Urinary bladder (tissue), 4 donors: Measurements from ENCODE around the gene ALG9. TPM values are rescaled to one million over a fixed set of nuclear protein-coding genes. Genes with fewer than 3 reads are reported as not detected.
"Not testable (repeated sequence)": the region's sequence is repeated elsewhere in the genome, so short reads cannot be mapped to it uniquely, and the experiment has no call there.

Experiments
- DNase-seq: peaks from one replicate; pipeline ENCODE4 v3.0.0-alpha.2; 2015; ENCODE audit errors: extremely low spot score
- H3K27ac ChIP-seq: one replicate; pipeline ENCODE4 v1.5.1; 2013; ENCODE audit warnings: low read depth, mild to moderate bottlenecking, moderate library complexity
- H3K36me3 ChIP-seq: one replicate; pipeline ENCODE4 v1.6.1; 2013; ENCODE audit warnings: mild to moderate bottlenecking, moderate library complexity; ENCODE audit not compliant: insufficient read depth
- H3K4me1 ChIP-seq: one replicate; pipeline ENCODE4 v1.6.1; 2013; ENCODE audit warnings: mild to moderate bottlenecking, moderate library complexity; ENCODE audit not compliant: insufficient read depth
- H3K4me3 ChIP-seq: one replicate; pipeline ENCODE4 v1.5.1; 2013; ENCODE audit warnings: low read depth, low read length
- WGBS: extraction: QIAGEN DNeasy Blood & Tissue Kit; methylation state at CpG from one replicate; pipeline ENCODE4 v1.1.7; 2013; 5-methylcytosine and 5-hydroxymethylcytosine counted together
- polyA plus RNA-seq: library from polyadenylated mRNA; stranded (reverse); fragments of 200-250 nt; gene quantifications from one replicate; pipeline ENCODE4 v1.2.3, GENCODE V29; 2013
- total RNA-seq: library from RNA; depleted of rRNA; stranded (reverse); fragments of >200 nt; gene quantifications from one replicate; pipeline ENCODE4 v1.2.3, GENCODE V29; 2014
- donor health status: healthy with polysubstance abuse.
- donor health status: healthy.

The ALG9 gene
- total and polyA plus RNA-seq, 2 donors: 21.3 to 57.7 TPM

GRCh38 chr11:111774955-111775710, 96.2 kb downstream of the ALG9 start:
- DNase-seq: no peak
- Histone ChIP-seq H3K27ac (no peak overlapping the region), H3K4me1 (no peaks in the 10 kb centered on the region), H3K4me3 (no peak overlapping the region), H3K36me3 (no peaks in the 10 kb centered on the region)
- 52% methylated on average over 6 of the region's 6 CpGs for WGBS

GRCh38 chr11:111772535-111772934, 98.8 kb downstream of the ALG9 start:
- Histone ChIP-seq H3K4me3 (no peak overlapping the region), H3K36me3 (no peaks in the 10 kb centered on the region), H3K27ac (no peak overlapping the region), H3K4me1 (no peaks in the 10 kb centered on the region)
- no peak for DNase-seq
- WGBS: 93% methylated on average over 2 of the region's 2 CpGs

GRCh38 chr11:111771205-111771604, 100.2 kb downstream of the ALG9 start:
- H3K4me3 ChIP-seq, H3K27ac ChIP-seq, H3K4me1 ChIP-seq, DNase-seq, H3K36me3 ChIP-seq: not testable (repeated sequence)
- WGBS: 89% methylated on average over 5 of the region's 5 CpGs

GRCh38 chr11:111770581-111771134, 100.7 kb downstream of the ALG9 start:
- DNase-seq: no peak
- H3K4me3 ChIP-seq: no peak overlapping the region
- WGBS: 87% methylated on average over 4 of the region's 4 CpGs
- no peak overlapping the region for H3K27ac ChIP-seq
- H3K4me1 ChIP-seq: no peaks in the 10 kb centered on the region
- H3K36me3 ChIP-seq: no peaks in the 10 kb centered on the region

GRCh38 chr11:111766834-111767142, 104.6 kb downstream of the ALG9 start:
- Histone ChIP-seq H3K36me3 (peaks cover 2% of the 10 kb centered on the region), H3K4me3 (peak overlapping the region; percentile 81), H3K4me1 (no peaks in the 10 kb centered on the region), H3K27ac (peak overlapping the region; percentile 88)
- WGBS: 1% methylated on average over 7 of the region's 7 CpGs
- no peak for DNase-seq

GRCh38 chr11:111765984-111766833, 105.2 kb downstream of the ALG9 start, which contains the start of gene PPP2R1B:
Gene PPP2R1B, minus strand, starts transcription at chr11:111766389. Its CDS starts 28 bp downstream, at chr11:111766361.
- peak; percentile 53 for DNase-seq
- Histone ChIP-seq H3K4me1 (no peaks in the 10 kb centered on the region), H3K27ac (peak within 1 kb of the TSS; percentile 88), H3K36me3 (peaks cover 2% of the 10 kb centered on the region), H3K4me3 (peak within 1 kb of the TSS; percentile 81)
- under 1% methylated on average over 61 of the region's 61 CpGs for WGBS

- H3K4me1 ChIP-seq: no peaks in the 10 kb centered on the region
- H3K27ac ChIP-seq: no peak overlapping the region
- DNase-seq: no peak
- H3K36me3 ChIP-seq: peaks cover 2% of the 10 kb centered on the region
- H3K4me3 ChIP-seq: peak overlapping the region; percentile 81
- 2% methylated on average over 28 of the region's 28 CpGs for WGBS
Observed at GRCh38 chr11:111765320-111765983, 105.9 kb downstream of the ALG9 start.

- Histone ChIP-seq H3K4me1 (no peaks in the 10 kb centered on the region), H3K4me3 (peak overlapping the region; percentile 81), H3K27ac (no peak overlapping the region), H3K36me3 (peaks cover 4% of the 10 kb centered on the region)
- no peak for DNase-seq
- 80% methylated on average over 1 of the region's 1 CpG for WGBS
Observed at GRCh38 chr11:111764621-111765020, 106.8 kb downstream of the ALG9 start.

GRCh38 chr11:111762981-111763643, 108.3 kb downstream of the ALG9 start:
- no peak for DNase-seq
- 79% methylated on average over 3 of the region's 3 CpGs for WGBS
- H3K36me3 ChIP-seq: peaks cover 7% of the 10 kb centered on the region
- H3K4me3 ChIP-seq: no peak overlapping the region
- no peak overlapping the region for H3K27ac ChIP-seq
- no peaks in the 10 kb centered on the region for H3K4me1 ChIP-seq

- WGBS: 97% methylated on average over 5 of the region's 5 CpGs
- no peaks in the 10 kb centered on the region for H3K4me1 ChIP-seq
- peaks cover 7% of the 10 kb centered on the region for H3K36me3 ChIP-seq
- DNase-seq: no peak
- H3K27ac ChIP-seq: no peak overlapping the region
- no peak overlapping the region for H3K4me3 ChIP-seq
Observed at GRCh38 chr11:111762526-111762925, 108.9 kb downstream of the ALG9 start.

- 78% methylated on average over 4 of the region's 4 CpGs for WGBS
- Histone ChIP-seq H3K4me1 (no peaks in the 10 kb centered on the region), H3K27ac (no peak overlapping the region), H3K36me3 (peaks cover 7% of the 10 kb centered on the region), H3K4me3 (no peak overlapping the region)
- no peak for DNase-seq
Observed at GRCh38 chr11:111761036-111761435, 110.3 kb downstream of the ALG9 start.

GRCh38 chr11:111759778-111760407, 111.5 kb downstream of the ALG9 start:
- 87% methylated on average over 5 of the region's 5 CpGs for WGBS
- Histone ChIP-seq H3K4me1 (no peaks in the 10 kb centered on the region), H3K27ac (no peak overlapping the region), H3K4me3 (no peak overlapping the region), H3K36me3 (peaks cover 10% of the 10 kb centered on the region)
- no peak for DNase-seq

GRCh38 chr11:111759376-111759775, 112.0 kb downstream of the ALG9 start:
- Histone ChIP-seq H3K36me3 (peaks cover 10% of the 10 kb centered on the region), H3K27ac (no peak overlapping the region), H3K4me3 (no peak overlapping the region), H3K4me1 (no peaks in the 10 kb centered on the region)
- DNase-seq: no peak
